Dendritic cell treated with granulocyte-macrophage colony-stimulating factor and Interleukin-4, amounts not matched to agents 40 ng/mL and 50 ng/mL, for 4 days (primary cell): Measurements from ENCODE around the gene NT5C1B.
"Not testable (repeated sequence)": the region's sequence is repeated elsewhere in the genome, so short reads cannot be mapped to it uniquely, and the experiment has no call there.

Experiments
- H3K27ac Mint-ChIP-seq: one replicate; pipeline ENCODE4 v1.8.0; 2022; ENCODE audit warnings: mild to moderate bottlenecking, mixed read lengths
- H3K27me3 Mint-ChIP-seq: one replicate; pipeline ENCODE4 v1.8.0; 2022; ENCODE audit warnings: mild to moderate bottlenecking, mixed read lengths
- H3K36me3 Mint-ChIP-seq: one replicate; pipeline ENCODE4 v1.8.0; 2022; ENCODE audit warnings: low read depth, mixed read lengths
- H3K4me1 Mint-ChIP-seq: one replicate; pipeline ENCODE4 v1.8.0; 2022; ENCODE audit warnings: low read depth, mixed read lengths
- H3K4me3 Mint-ChIP-seq: one replicate; pipeline ENCODE4 v1.8.0; 2022; ENCODE audit warnings: mild to moderate bottlenecking, moderate library complexity, mixed read lengths
- H3K9me3 Mint-ChIP-seq: one replicate; pipeline ENCODE4 v1.8.0; 2022; ENCODE audit warnings: mixed read lengths
- intact Hi-C: fragments of 100-400 bp; cut with micrococcal nuclease; formaldehyde crosslinking; loops from one replicate; pipeline ENCODE4 v1.15.0; 2022

The NT5C1B gene

GRCh38 chr2:18589354-18589753 is at the start of gene NT5C1B:
Gene NT5C1B (minus strand): TSS chr2:18589569. CDS start chr2:18589468, 101 bp downstream.
- Mint-ChIP-seq H3K4me3 (no peak within 1 kb of the TSS), H3K4me1 (no peaks in the 10 kb centered on the region), H3K9me3 (peaks cover 36% of the 10 kb centered on the region), H3K36me3 (no peaks in the 10 kb centered on the region), H3K27me3 (peaks cover 1% of the 10 kb centered on the region), H3K27ac (no peak within 1 kb of the TSS)
- intact Hi-C loops = no loop called here

GRCh38 chr2:18637196-18637595 is 47.8 kb upstream of the NT5C1B start:
- H3K4me3 Mint-ChIP-seq = no peak overlapping the region
- H3K36me3 Mint-ChIP-seq = no peaks in the 10 kb centered on the region
- H3K27me3 Mint-ChIP-seq = no peaks in the 10 kb centered on the region
- H3K27ac Mint-ChIP-seq = no peak overlapping the region
- peaks cover 84% of the 10 kb centered on the region for H3K9me3 Mint-ChIP-seq
- H3K4me1 Mint-ChIP-seq = no peaks in the 10 kb centered on the region
- intact Hi-C loops = no loop called here

- H3K4me3 Mint-ChIP-seq, intact Hi-C loops, H3K27me3 Mint-ChIP-seq, H3K27ac Mint-ChIP-seq, H3K36me3 Mint-ChIP-seq, H3K4me1 Mint-ChIP-seq: not testable (repeated sequence)
- peaks cover 75% of the 10 kb centered on the region for H3K9me3 Mint-ChIP-seq
These were observed 43.3 kb upstream of the NT5C1B start for GRCh38 chr2:18632699-18633098.

- Mint-ChIP-seq H3K4me3 (no peak overlapping the region), H3K27me3 (no peaks in the 10 kb centered on the region), H3K36me3 (no peaks in the 10 kb centered on the region), H3K4me1 (no peaks in the 10 kb centered on the region), H3K9me3 (peaks cover 57% of the 10 kb centered on the region), H3K27ac (no peak overlapping the region)
- intact Hi-C loops = no loop called here
These were observed 41.6 kb upstream of the NT5C1B start for GRCh38 chr2:18630941-18631340.

GRCh38 chr2:18630541-18630940 is 41.2 kb upstream of the NT5C1B start:
- Mint-ChIP-seq H3K4me3 (no peak overlapping the region), H3K9me3 (peaks cover 53% of the 10 kb centered on the region), H3K27ac (no peak overlapping the region), H3K27me3 (no peaks in the 10 kb centered on the region), H3K36me3 (no peaks in the 10 kb centered on the region), H3K4me1 (no peaks in the 10 kb centered on the region)
- intact Hi-C loops = no loop called here

- no peaks in the 10 kb centered on the region for H3K27me3 Mint-ChIP-seq
- intact Hi-C loops = no loop called here
- H3K4me1 Mint-ChIP-seq = no peaks in the 10 kb centered on the region
- H3K9me3 Mint-ChIP-seq = peaks cover 49% of the 10 kb centered on the region
- H3K4me3 Mint-ChIP-seq = no peak overlapping the region
- no peak overlapping the region for H3K27ac Mint-ChIP-seq
- no peaks in the 10 kb centered on the region for H3K36me3 Mint-ChIP-seq
These were observed 40.7 kb upstream of the NT5C1B start for GRCh38 chr2:18630101-18630500.

GRCh38 chr2:18626958-18627650 is 37.7 kb upstream of the NT5C1B start:
- H3K4me3 Mint-ChIP-seq = no peak overlapping the region

GRCh38 chr2:18626256-18626668 is 36.9 kb upstream of the NT5C1B start:
- Mint-ChIP-seq H3K9me3 (peaks cover 27% of the 10 kb centered on the region), H3K27me3 (no peaks in the 10 kb centered on the region), H3K36me3 (no peaks in the 10 kb centered on the region), H3K4me3 (no peak overlapping the region), H3K27ac (no peak overlapping the region), H3K4me1 (no peaks in the 10 kb centered on the region)
- intact Hi-C loops = no loop called here

More at GRCh38 chr2:18626958-18627650, 37.7 kb upstream of the NT5C1B start:
- no peaks in the 10 kb centered on the region for H3K4me1 Mint-ChIP-seq
- intact Hi-C loops = no loop called here
- H3K9me3 Mint-ChIP-seq = peaks cover 31% of the 10 kb centered on the region
- no peak overlapping the region for H3K27ac Mint-ChIP-seq
- no peaks in the 10 kb centered on the region for H3K36me3 Mint-ChIP-seq
- H3K27me3 Mint-ChIP-seq = no peaks in the 10 kb centered on the region

- Mint-ChIP-seq H3K36me3 (no peaks in the 10 kb centered on the region), H3K27me3 (no peaks in the 10 kb centered on the region), H3K4me1 (no peaks in the 10 kb centered on the region), H3K27ac (no peak overlapping the region), H3K9me3 (peaks cover 20% of the 10 kb centered on the region), H3K4me3 (no peak overlapping the region)
- intact Hi-C loops = no loop called here
These were observed 36.2 kb upstream of the NT5C1B start for GRCh38 chr2:18625563-18625962.

GRCh38 chr2:18623782-18624181 is 34.4 kb upstream of the NT5C1B start:
- no peaks in the 10 kb centered on the region for H3K36me3 Mint-ChIP-seq
- peaks cover 17% of the 10 kb centered on the region for H3K9me3 Mint-ChIP-seq
- H3K4me3 Mint-ChIP-seq = no peak overlapping the region
- intact Hi-C loops = no loop called here
- H3K27ac Mint-ChIP-seq = no peak overlapping the region
- H3K27me3 Mint-ChIP-seq = no peaks in the 10 kb centered on the region
- H3K4me1 Mint-ChIP-seq = no peaks in the 10 kb centered on the region

GRCh38 chr2:18620867-18621632 is 31.7 kb upstream of the NT5C1B start:
- Mint-ChIP-seq H3K4me3 (no peak overlapping the region), H3K9me3 (peaks cover 17% of the 10 kb centered on the region), H3K36me3 (no peaks in the 10 kb centered on the region), H3K27me3 (no peaks in the 10 kb centered on the region), H3K4me1 (no peaks in the 10 kb centered on the region), H3K27ac (no peak overlapping the region)
- intact Hi-C loops = no loop called here

GRCh38 chr2:18619091-18619490 is 29.7 kb upstream of the NT5C1B start:
- H3K27ac Mint-ChIP-seq = no peak overlapping the region
- H3K36me3 Mint-ChIP-seq = no peaks in the 10 kb centered on the region
- peaks cover 17% of the 10 kb centered on the region for H3K9me3 Mint-ChIP-seq
- no peak overlapping the region for H3K4me3 Mint-ChIP-seq
- no peaks in the 10 kb centered on the region for H3K27me3 Mint-ChIP-seq
- intact Hi-C loops = no loop called here
- no peaks in the 10 kb centered on the region for H3K4me1 Mint-ChIP-seq

- H3K4me3 Mint-ChIP-seq = no peak overlapping the region
- intact Hi-C loops = no loop called here
These were observed 24.7 kb upstream of the NT5C1B start for GRCh38 chr2:18614041-18614440.

GRCh38 chr2:18612133-18612532 is 22.8 kb upstream of the NT5C1B start:
- Mint-ChIP-seq H3K27me3 (no peaks in the 10 kb centered on the region), H3K9me3 (no peaks in the 10 kb centered on the region), H3K36me3 (no peaks in the 10 kb centered on the region), H3K4me1 (no peaks in the 10 kb centered on the region), H3K4me3 (no peak overlapping the region), H3K27ac (no peak overlapping the region)
- intact Hi-C loops = no loop called here

More at GRCh38 chr2:18614041-18614440, 24.7 kb upstream of the NT5C1B start:
- no peaks in the 10 kb centered on the region for H3K9me3 Mint-ChIP-seq
- H3K27ac Mint-ChIP-seq = no peak overlapping the region
- H3K27me3 Mint-ChIP-seq = no peaks in the 10 kb centered on the region
- no peaks in the 10 kb centered on the region for H3K36me3 Mint-ChIP-seq
- no peaks in the 10 kb centered on the region for H3K4me1 Mint-ChIP-seq
